ENCODE results near the gene HRH1. TPM values are rescaled to one million over a fixed set of nuclear protein-coding genes. Genes with fewer than 3 reads are reported as not detected.
"Not testable (repeated sequence)": the region's sequence is repeated elsewhere in the genome, so short reads cannot be mapped to it uniquely, and the experiment has no call there.

The HRH1 gene
- polyA plus RNA-seq, 3 donors, result 2.3 to 2.7 (median 2.3) TPM

GRCh38 chr3:11140030-11140712 lies 14.1 kb upstream of the HRH1 start:
- no peak for DNase-seq (ENCODE audit: low read depth in 3 of 3, low spot score in 2 of 3)

GRCh38 chr3:11140713-11141104 lies 13.6 kb upstream of the HRH1 start:
- DNase-seq (ENCODE audit: low read depth in 3 of 3, low spot score in 2 of 3), result no peak

GRCh38 chr3:11143476-11143875 lies 10.8 kb upstream of the HRH1 start:
- DNase-seq (ENCODE audit: low read depth in 3 of 3, low spot score in 2 of 3), result no peak

GRCh38 chr3:11144996-11145395 lies 9.3 kb upstream of the HRH1 start:
- no peak for DNase-seq (ENCODE audit: low read depth in 3 of 3, low spot score in 2 of 3)

- DNase-seq (ENCODE audit: low read depth in 3 of 3, low spot score in 2 of 3), result no peak
These were observed 8.4 kb upstream of the HRH1 start for GRCh38 chr3:11145888-11146287.

GRCh38 chr3:11146773-11147660 lies 7.3 kb upstream of the HRH1 start:
- no peak for DNase-seq (ENCODE audit: low read depth in 3 of 3, low spot score in 2 of 3)

- DNase-seq (ENCODE audit: low read depth in 3 of 3, low spot score in 2 of 3), result no peak
These were observed 4.0 kb upstream of the HRH1 start for GRCh38 chr3:11150256-11150655.

GRCh38 chr3:11152301-11152700 lies 2.0 kb upstream of the HRH1 start:
- DNase-seq (ENCODE audit: low read depth in 3 of 3, low spot score in 2 of 3), result no peak

GRCh38 chr3:11154953-11155325 lies 646 bp downstream of the HRH1 start:
- DNase-seq (ENCODE audit: low read depth in 3 of 3, low spot score in 2 of 3), result no peak

GRCh38 chr3:11155341-11156025 lies 1.2 kb downstream of the HRH1 start:
- DNase-seq (ENCODE audit: low read depth in 3 of 3, low spot score in 2 of 3), result peak in 2 of 3 donors; percentile 29 to 33

GRCh38 chr3:11156026-11156410 lies 1.7 kb downstream of the HRH1 start:
- DNase-seq (ENCODE audit: low read depth in 3 of 3, low spot score in 2 of 3), result no peak

- no peak for DNase-seq (ENCODE audit: low read depth in 3 of 3, low spot score in 2 of 3)
These were observed 3.1 kb downstream of the HRH1 start for GRCh38 chr3:11157421-11157820.

- no peak for DNase-seq (ENCODE audit: low read depth in 3 of 3, low spot score in 2 of 3)
These were observed 5.2 kb downstream of the HRH1 start for GRCh38 chr3:11159421-11159904.

GRCh38 chr3:11161666-11162065 lies 7.4 kb downstream of the HRH1 start:
- no peak for DNase-seq (ENCODE audit: low read depth in 3 of 3, low spot score in 2 of 3)

GRCh38 chr3:11162401-11163345 lies 8.4 kb downstream of the HRH1 start:
- DNase-seq (ENCODE audit: low read depth in 3 of 3, low spot score in 2 of 3), result no peak

GRCh38 chr3:11164607-11165006 lies 10.3 kb downstream of the HRH1 start:
- no peak for DNase-seq (ENCODE audit: low read depth in 3 of 3, low spot score in 2 of 3)

GRCh38 chr3:11165476-11165875 lies 11.2 kb downstream of the HRH1 start:
- no peak for DNase-seq (ENCODE audit: low read depth in 3 of 3, low spot score in 2 of 3)

- not testable (repeated sequence) for DNase-seq (ENCODE audit: low read depth in 3 of 3, low spot score in 2 of 3)
These were observed 12.6 kb downstream of the HRH1 start for GRCh38 chr3:11166807-11167400.

GRCh38 chr3:11167590-11167989 lies 13.3 kb downstream of the HRH1 start:
- DNase-seq (ENCODE audit: low read depth in 3 of 3, low spot score in 2 of 3), result no peak

- DNase-seq (ENCODE audit: low read depth in 3 of 3, low spot score in 2 of 3), result no peak
These were observed 14.1 kb downstream of the HRH1 start for GRCh38 chr3:11168406-11168805.
